ENCODE results near the gene STXBP3.

DNA sequence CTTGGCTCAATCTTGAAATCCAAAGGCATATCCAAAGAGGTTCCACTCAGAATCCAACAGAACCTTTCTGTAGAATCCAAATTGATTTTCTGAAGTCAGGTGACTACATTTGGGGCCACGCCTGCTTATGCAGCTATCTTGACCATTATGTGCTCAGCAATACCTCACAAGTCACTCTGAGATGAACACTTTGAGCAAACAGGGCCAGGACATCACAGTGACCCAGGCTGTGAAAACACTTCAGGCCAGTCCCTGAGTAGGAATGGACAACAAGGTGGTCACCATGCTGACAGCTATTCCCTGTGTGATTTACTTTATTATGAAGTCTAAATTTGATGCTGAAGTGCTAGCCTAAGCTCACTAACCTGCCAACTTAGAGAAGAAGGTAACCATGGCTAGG is 110.5 kb downstream of the STXBP3 start, which contains the start of gene AKNAD1:
- TF ChIP-seq, protein P1, sequence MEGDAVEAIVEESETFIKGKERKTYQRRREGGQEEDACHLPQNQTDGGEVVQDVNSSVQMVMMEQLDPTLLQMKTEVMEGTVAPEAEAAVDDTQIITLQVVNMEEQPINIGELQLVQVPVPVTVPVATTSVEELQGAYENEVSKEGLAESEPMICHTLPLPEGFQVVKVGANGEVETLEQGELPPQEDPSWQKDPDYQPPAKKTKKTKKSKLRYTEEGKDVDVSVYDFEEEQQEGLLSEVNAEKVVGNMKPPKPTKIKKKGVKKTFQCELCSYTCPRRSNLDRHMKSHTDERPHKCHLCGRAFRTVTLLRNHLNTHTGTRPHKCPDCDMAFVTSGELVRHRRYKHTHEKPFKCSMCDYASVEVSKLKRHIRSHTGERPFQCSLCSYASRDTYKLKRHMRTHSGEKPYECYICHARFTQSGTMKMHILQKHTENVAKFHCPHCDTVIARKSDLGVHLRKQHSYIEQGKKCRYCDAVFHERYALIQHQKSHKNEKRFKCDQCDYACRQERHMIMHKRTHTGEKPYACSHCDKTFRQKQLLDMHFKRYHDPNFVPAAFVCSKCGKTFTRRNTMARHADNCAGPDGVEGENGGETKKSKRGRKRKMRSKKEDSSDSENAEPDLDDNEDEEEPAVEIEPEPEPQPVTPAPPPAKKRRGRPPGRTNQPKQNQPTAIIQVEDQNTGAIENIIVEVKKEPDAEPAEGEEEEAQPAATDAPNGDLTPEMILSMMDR (IDR thresholded peaks at IDR 0.05), result no peak
- TF ChIP-seq POLR2A (IDR thresholded peaks at IDR 0.05), result no peak
